ENCODE data around the gene ATG3.

DNA sequence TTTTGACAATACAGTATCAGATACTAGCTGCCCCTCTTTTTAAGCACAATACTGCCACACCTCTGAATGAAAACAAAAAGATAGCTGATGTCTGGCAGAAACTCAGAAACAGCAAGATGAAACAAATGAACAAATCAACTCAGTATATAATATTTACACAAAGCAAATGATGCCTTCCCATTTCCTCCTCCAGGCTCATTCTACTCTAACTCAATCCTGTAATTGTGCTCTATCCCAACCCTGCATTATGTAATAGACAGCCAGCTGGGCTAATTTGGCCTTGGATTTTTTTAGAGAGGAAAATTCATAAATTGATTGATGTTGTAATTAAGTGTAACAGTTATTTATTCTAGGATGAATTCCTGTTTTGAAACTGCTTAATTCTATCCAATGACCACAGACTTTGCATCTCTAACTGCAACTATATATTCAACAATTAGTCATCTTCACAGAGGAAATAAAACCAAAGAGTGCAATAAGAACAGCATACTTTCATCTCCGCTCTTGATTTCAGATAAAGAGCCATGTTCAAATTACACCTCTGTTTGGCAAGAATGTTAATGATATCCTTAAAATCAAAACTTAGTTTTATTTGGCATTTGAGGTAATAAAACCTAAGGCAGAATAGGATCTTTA, 6.1 kb downstream of the ATG3 start:
- TF ChIP-seq, protein P1, sequence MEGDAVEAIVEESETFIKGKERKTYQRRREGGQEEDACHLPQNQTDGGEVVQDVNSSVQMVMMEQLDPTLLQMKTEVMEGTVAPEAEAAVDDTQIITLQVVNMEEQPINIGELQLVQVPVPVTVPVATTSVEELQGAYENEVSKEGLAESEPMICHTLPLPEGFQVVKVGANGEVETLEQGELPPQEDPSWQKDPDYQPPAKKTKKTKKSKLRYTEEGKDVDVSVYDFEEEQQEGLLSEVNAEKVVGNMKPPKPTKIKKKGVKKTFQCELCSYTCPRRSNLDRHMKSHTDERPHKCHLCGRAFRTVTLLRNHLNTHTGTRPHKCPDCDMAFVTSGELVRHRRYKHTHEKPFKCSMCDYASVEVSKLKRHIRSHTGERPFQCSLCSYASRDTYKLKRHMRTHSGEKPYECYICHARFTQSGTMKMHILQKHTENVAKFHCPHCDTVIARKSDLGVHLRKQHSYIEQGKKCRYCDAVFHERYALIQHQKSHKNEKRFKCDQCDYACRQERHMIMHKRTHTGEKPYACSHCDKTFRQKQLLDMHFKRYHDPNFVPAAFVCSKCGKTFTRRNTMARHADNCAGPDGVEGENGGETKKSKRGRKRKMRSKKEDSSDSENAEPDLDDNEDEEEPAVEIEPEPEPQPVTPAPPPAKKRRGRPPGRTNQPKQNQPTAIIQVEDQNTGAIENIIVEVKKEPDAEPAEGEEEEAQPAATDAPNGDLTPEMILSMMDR (optimal IDR thresholded peaks at IDR 0.05 in 1 of 3, IDR thresholded peaks at IDR 0.05 in 1 of 3, conservative IDR thresholded peaks at IDR 0.05 in 1 of 3; ENCODE audit: extremely low read depth in 1 of 3, insufficient read depth in 2 of 3, low read length in 3 of 3): no peak
- TF ChIP-seq EZH2 (IDR thresholded peaks at IDR 0.05; ENCODE audit: low read length): no peak
